GM19438 (cell line): ENCODE data around the gene UHRF2.
"Not testable (repeated sequence)": the region's sequence is repeated elsewhere in the genome, so short reads cannot be mapped to it uniquely, and the experiment has no call there.

ENCODE experiments used
- ATAC-seq: cut with Tn5 transposase; IDR thresholded peaks from one replicate; pipeline ENCODE4 v1.9.1; 2021; ENCODE audit warnings: low read depth; ENCODE audit not compliant: unreplicated experiment

UHRF2 gene

DNA sequence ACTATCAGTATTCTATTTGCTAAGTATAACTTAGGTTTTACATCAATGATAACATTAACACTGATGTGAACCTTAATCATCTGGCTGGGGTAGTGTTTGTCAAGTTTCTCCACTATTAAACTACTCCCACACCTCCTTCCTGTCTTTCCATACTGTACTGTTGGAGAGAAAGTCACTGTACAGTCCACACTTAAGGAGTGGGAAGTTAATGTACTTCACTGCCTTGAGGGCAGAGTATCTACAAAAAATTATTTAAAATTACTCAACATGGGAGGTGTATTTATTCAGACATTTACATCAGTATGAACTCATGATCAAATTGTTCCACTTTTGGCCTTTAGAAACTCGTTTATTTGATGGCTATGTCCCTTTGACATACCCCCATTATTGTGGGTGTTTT, 11.9 kb downstream of the UHRF2 start:
- ATAC-seq: no peak

DNA sequence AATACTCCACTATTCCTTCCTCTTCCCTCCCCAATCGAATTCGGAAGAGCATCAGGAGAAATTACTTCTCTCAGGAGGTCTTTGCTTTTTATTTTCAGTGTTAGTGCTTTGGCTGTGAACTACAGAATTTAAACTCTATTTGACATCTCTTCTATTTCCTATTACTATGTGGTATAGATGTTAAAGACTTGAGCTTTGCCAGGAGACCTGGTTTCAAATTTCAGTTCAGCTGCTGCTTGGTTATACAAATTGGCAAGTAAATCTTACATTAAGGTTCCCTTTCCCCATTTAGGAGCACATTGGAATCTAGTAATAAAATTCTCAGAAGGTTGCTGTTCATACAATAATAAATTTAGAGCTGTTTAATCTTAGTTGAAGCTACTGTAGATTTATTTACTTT, 13.1 kb downstream of the UHRF2 start:
- ATAC-seq: no peak

- ATAC-seq: peak; percentile 95
Observed at GRCh38 chr9:6428940-6429889, 16.2 kb downstream of the UHRF2 start.

DNA sequence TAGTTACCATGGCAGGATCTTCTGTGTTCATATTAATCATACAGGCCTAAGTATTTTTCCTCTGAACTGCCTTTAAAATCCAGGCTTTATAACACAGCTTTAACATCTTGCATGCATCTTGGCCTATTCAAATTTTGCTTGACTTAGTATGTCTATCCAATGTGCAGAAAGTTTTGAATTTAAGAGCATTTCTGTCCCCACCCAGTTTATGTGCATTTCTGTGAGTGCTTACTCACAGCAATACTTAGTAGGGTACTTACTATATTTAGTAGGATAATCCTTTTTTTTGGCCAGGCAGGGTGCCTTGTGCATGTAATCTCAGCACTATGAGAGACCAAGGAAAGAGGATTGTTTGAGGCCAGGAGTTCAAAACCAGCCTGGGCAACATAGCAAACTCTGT, 18.0 kb downstream of the UHRF2 start:
- no peak for ATAC-seq

DNA sequence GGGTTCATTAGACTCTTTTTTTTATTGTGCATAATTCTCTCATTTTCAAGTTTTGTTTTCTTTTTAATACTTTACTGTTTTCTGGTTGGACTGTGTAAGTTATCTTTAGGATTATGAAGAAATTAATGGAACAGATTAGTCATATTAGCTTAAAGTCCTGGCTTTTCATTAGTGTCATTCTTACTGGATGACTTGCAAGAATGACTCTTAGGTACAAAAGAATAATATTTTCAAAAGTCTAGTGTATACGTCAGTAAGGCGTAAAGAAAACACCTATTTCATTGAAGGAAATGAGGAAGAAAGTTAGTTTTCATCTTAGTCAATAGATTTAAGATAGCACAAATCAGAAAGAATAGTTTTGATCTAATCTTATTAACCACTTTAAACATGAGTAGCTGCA, 20.4 kb downstream of the UHRF2 start:
- ATAC-seq: no peak

GRCh38 chr9:6439051-6439703, 26.2 kb downstream of the UHRF2 start:
- ATAC-seq: no peak

DNA sequence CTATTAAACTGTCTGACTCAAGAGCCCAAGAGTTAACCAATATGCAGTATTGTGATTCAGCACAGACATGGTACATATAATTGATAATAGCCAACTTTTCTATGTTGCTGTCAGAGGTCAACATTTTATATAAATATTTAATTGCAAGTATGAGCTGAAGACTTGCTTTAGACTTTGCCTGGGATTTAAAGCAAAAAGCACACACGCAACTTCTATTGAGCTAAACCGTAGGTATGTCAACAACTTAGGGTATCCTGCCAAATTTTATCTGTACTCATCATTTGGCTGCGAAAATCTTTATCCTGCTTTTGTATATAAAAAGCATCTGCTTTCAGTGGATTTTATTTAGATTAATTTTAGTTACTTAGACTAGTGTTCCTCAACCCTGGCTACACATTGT, 27.4 kb downstream of the UHRF2 start:
- ATAC-seq: no peak

- ATAC-seq: no peak
Observed at GRCh38 chr9:6441269-6441668, 28.3 kb downstream of the UHRF2 start.

GRCh38 chr9:6443661-6444060, 30.7 kb downstream of the UHRF2 start:
- no peak for ATAC-seq

DNA sequence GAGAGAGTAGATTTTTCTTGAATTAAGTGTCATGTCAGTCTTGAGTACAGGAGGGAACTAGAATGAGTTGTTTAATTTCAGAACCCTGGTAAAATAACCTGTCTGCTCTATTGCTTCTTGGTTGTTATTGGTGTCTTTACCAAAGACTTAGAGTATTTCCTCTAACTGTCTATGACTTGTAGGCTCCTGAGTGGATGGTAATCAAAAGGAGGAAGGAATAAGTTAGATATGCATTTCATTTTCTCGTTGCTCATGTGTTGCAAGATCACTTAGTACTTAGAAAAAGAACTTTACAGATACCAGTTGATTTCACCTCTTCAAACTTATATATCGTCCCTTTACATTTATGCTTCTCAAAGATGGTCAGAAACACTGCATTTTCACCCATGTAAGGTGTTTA, 31.1 kb downstream of the UHRF2 start:
- no peak for ATAC-seq

DNA sequence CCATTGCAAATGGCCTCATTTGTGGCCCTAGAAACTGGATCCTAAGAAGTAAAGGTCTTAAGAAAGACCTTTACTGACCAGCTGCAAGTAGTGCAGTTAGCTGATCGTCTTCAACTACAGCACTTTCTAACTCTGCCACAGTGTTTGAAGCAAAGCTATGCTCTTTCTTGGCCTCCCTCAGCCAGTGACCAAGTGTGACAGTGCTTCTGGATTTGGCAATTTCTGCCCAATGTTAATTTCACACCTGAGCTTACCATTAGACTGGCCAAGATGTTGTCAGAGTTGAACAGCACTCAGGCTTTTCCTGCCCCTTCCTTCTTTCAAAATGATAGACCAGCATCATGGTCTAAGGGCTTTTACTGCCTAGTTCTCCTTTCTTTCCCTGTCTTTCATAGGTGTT, 36.1 kb downstream of the UHRF2 start:
- ATAC-seq: no peak

GRCh38 chr9:6449645-6450044, 36.6 kb downstream of the UHRF2 start:
- no peak for ATAC-seq

DNA sequence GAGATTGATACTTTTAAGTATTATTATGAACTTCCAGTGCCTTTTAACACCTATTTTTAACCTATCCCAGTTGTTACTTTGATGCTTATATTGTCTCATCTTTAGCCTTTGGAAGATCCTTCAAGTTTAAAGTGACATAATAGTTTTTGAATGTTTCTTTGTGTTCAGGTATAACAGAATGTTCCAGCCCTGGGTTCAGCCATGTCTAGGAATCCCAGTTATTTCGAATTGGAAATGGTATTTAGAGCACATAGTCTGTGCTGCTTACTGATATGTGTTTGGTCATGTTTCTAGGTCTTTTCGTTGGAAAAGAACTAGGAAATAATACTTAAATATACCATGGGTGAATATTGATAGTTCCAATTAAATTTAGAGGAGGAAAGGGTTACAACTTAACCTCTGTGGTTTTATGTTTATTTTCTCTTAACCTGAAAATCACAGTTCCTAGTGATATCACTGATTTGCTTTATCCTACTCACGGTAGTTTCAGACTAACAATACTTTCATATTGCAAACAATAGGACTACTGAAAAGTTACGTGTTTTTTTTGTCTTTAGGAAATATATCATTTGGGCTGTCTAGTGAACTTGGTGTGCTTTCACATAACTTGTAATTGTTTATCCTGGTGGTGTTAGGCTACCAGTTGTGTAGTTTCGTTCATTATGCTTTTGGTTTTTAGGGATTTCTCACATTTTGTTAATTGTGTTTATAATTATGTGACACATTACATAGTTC, 37.8 kb downstream of the UHRF2 start:
- ATAC-seq: no peak

GRCh38 chr9:6455292-6455691, 42.3 kb downstream of the UHRF2 start:
- not testable (repeated sequence) for ATAC-seq

- ATAC-seq: not testable (repeated sequence)
Observed at GRCh38 chr9:6458704-6459103, 45.7 kb downstream of the UHRF2 start.

GRCh38 chr9:6459718-6460117, 46.7 kb downstream of the UHRF2 start:
- ATAC-seq: no peak

DNA sequence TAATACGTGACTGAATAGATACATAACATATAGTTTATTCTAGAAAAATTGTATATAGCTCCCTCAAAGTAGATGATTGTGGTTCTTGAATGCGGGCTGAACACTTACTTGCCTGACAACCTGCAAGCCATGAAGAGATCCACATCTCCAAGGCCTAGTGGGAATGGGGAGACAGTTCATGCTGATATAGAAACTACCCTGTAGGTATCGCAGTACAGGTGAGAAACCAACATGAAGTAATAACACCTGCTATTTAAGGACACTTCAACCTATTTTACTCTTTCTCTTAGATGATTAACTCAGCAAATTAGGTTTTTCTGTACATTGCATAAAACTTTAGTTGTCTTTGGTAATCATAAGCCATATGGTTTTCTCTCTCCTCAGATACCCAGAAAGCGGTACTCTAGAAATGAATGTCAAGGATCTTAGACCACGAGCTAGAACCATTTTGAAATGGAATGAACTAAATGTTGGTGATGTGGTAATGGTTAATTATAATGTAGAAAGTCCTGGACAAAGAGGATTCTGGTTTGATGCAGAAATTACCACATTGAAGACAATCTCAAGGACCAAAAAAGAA, 47.3 kb downstream of the UHRF2 start:
- no peak for ATAC-seq

DNA sequence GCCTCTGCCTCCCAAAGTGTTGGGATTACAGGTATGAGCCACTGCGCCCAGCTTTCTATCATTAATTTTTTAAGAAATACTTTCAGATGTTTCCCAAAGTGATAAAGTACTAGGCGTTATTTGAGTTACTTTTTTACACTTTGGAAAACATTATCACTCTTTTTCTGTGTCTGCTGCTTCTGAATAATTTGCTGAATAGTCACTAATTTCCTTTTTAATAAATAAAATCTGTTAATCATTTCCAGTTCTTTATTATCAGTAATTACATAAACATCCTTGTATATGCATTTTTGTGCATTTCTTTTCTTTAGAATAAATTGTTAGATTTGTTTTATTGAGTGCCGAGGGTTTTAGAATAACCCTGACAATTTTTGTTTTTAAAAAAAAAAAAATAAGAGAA, 48.6 kb downstream of the UHRF2 start:
- ATAC-seq: no peak

DNA sequence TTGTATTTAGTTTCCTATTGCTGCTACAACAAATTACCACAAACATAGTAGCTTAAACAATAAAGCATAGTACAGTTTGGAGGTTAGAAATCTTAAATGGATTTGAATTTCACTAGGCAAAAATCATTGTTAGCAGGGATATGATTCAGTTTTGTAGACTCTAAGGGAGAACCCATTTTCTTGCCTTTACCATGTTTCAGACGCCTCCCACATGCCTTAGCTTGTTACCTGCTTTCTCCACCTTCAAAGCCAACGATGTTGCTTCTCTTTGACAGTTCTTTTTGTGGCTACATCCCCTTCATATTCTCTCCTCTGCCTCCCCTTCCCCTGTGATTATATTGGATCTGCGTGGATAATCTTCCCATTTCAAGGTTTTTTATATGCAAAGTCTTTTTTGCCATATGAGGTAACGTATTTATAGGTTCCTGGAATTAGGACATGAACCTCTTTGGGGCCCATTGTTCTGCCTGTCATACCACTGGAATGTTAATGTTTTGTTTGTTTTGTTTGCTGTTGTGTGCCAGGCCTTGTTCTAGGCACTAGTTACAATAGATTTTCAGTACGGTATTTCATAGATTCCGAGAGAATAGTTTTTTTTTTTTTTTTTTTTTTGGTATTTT, 54.1 kb downstream of the UHRF2 start:
- no peak for ATAC-seq

DNA sequence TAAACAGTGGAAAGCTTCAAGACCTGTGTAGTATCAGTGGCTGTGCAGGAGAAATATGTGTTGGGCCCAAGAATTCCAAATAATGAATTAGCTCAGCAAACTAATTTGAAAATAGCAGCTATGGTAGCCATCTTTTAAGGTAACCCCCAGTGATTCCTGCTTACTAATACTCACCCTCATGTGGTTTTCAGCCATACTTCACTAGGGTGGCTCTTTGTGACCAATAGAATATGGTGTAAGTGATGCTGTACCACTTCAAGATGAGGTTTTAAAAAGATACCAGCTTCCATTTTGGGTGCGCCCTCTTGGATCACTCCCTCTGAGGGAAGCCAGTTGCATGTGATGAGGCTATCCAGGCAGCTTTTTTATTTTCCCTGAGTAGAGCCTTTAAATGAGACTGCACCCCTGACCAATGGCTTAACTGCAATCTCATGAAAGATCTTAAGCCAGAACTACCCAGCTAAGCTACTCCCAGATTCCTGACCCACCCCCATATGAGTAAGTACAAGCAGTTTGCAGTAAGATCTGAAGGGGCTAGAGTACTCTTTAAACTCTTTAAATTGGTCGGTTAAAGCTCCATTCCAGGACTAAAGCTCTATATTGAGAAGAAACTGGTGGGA, 58.3 kb downstream of the UHRF2 start:
- no peak for ATAC-seq
